ENCODE measurements around the gene SNTG2.

The SNTG2 gene

GRCh38 chr2:1231466-1232063, 280.9 kb downstream of the SNTG2 start:
- DNase-seq (ENCODE audit: low read depth in 2 of 2, low spot score in 1 of 2): no peak

GRCh38 chr2:1233281-1233680, 282.6 kb downstream of the SNTG2 start:
- no peak for DNase-seq (ENCODE audit: low read depth in 2 of 2, low spot score in 1 of 2)

GRCh38 chr2:1234731-1235308, 284.2 kb downstream of the SNTG2 start:
- no peak for DNase-seq (ENCODE audit: low read depth in 2 of 2, low spot score in 1 of 2)

- DNase-seq (ENCODE audit: low read depth in 2 of 2, low spot score in 1 of 2): no peak
Measured at GRCh38 chr2:1235806-1236205, 285.2 kb downstream of the SNTG2 start.

GRCh38 chr2:1236606-1237005, 286.0 kb downstream of the SNTG2 start:
- DNase-seq (ENCODE audit: low read depth in 2 of 2, low spot score in 1 of 2): no peak

GRCh38 chr2:1237783-1238182, 287.1 kb downstream of the SNTG2 start:
- DNase-seq (ENCODE audit: low read depth in 2 of 2, low spot score in 1 of 2): no peak

- no peak for DNase-seq (ENCODE audit: low read depth in 2 of 2, low spot score in 1 of 2)
Measured at GRCh38 chr2:1238598-1239138, 288.0 kb downstream of the SNTG2 start.

GRCh38 chr2:1245193-1245592, 294.5 kb downstream of the SNTG2 start:
- DNase-seq (ENCODE audit: low read depth in 2 of 2, low spot score in 1 of 2): no peak

GRCh38 chr2:1246239-1246638, 295.6 kb downstream of the SNTG2 start:
- DNase-seq (ENCODE audit: low read depth in 2 of 2, low spot score in 1 of 2): no peak

- no peak for DNase-seq (ENCODE audit: low read depth in 2 of 2, low spot score in 1 of 2)
Measured at GRCh38 chr2:1246991-1247390, 296.3 kb downstream of the SNTG2 start.

- no peak for DNase-seq (ENCODE audit: low read depth in 2 of 2, low spot score in 1 of 2)
Measured at GRCh38 chr2:1248187-1248586, 297.5 kb downstream of the SNTG2 start.

- DNase-seq (ENCODE audit: low read depth in 2 of 2, low spot score in 1 of 2): no peak
Measured at GRCh38 chr2:1249897-1250687, 299.4 kb downstream of the SNTG2 start.

GRCh38 chr2:1251520-1251919, 300.9 kb downstream of the SNTG2 start:
- no peak for DNase-seq (ENCODE audit: low read depth in 2 of 2, low spot score in 1 of 2)

- DNase-seq (ENCODE audit: low read depth in 2 of 2, low spot score in 1 of 2): no peak
Measured at GRCh38 chr2:1253629-1254028, 303.0 kb downstream of the SNTG2 start.

GRCh38 chr2:1254662-1255343, 304.2 kb downstream of the SNTG2 start:
- DNase-seq (ENCODE audit: low read depth in 2 of 2, low spot score in 1 of 2): no peak

- DNase-seq (ENCODE audit: low read depth in 2 of 2, low spot score in 1 of 2): no peak
Measured at GRCh38 chr2:1256632-1257324, 306.1 kb downstream of the SNTG2 start.

- no peak for DNase-seq (ENCODE audit: low read depth in 2 of 2, low spot score in 1 of 2)
Measured at GRCh38 chr2:1257334-1257733, 306.7 kb downstream of the SNTG2 start.

- DNase-seq (ENCODE audit: low read depth in 2 of 2, low spot score in 1 of 2): no peak
Measured at GRCh38 chr2:1259746-1260145, 309.1 kb downstream of the SNTG2 start.

- DNase-seq (ENCODE audit: low read depth in 2 of 2, low spot score in 1 of 2): no peak
Measured at GRCh38 chr2:1262609-1263008, 312.0 kb downstream of the SNTG2 start.

GRCh38 chr2:1265454-1265853, 314.8 kb downstream of the SNTG2 start:
- DNase-seq (ENCODE audit: low read depth in 2 of 2, low spot score in 1 of 2): no peak

- no peak for DNase-seq (ENCODE audit: low read depth in 2 of 2, low spot score in 1 of 2)
Measured at GRCh38 chr2:1266351-1266750, 315.7 kb downstream of the SNTG2 start.

Data from stimulated activated CD8-positive, alpha-beta memory T cell treated with anti-CD3 and anti-CD28 coated beads, Interleukin-4, amount 100 ng/mL, for 4 hours (primary cell).